NT2/D1 (cell line): Measurements from ENCODE around the gene SNAP47.
A peak's percentile ranks its signal among the peaks of the same experiment; 100 is the strongest.

Experiments used
- DNase-seq: peaks from one replicate; pipeline ENCODE4 v3.0.0-alpha.2; 2011; ENCODE audit warnings: low read depth, low spot score
- H3K27me3 ChIP-seq: 2 replicates; pipeline ENCODE4 v1.6.0; 2011; ENCODE audit warnings: mild to moderate bottlenecking; ENCODE audit not compliant: insufficient read length, insufficient read depth
- H3K36me3 ChIP-seq: 2 replicates; pipeline ENCODE4 v1.6.1; 2011; ENCODE audit warnings: mild to moderate bottlenecking, low read length, mixed read lengths; ENCODE audit not compliant: insufficient read depth, insufficient read length
- H3K4me1 ChIP-seq: 2 replicates; pipeline ENCODE4 v1.5.1; 2011; ENCODE audit not compliant: insufficient read depth, insufficient read length
- H3K4me3 ChIP-seq: 2 replicates; pipeline ENCODE4 v1.5.1; 2011; ENCODE audit warnings: low read depth; ENCODE audit not compliant: insufficient read length
- H3K9ac ChIP-seq: 2 replicates; pipeline ENCODE4 v1.6.0; 2011; ENCODE audit warnings: low read depth; ENCODE audit not compliant: insufficient read length
- H3K9me3 ChIP-seq: 2 replicates; pipeline ENCODE4 v1.5.1; 2011; ENCODE audit warnings: mild to moderate bottlenecking, low read length; ENCODE audit not compliant: insufficient read depth
- SUZ12 ChIP-seq: IDR thresholded peaks from 2 replicates; pipeline ENCODE4 v1.6.1; 2011; ENCODE audit not compliant: insufficient read length, insufficient read depth; ENCODE audit errors: extremely low read depth
- YY1 ChIP-seq: IDR thresholded peaks from 2 replicates; pipeline ENCODE4 v1.6.1; 2011; ENCODE audit not compliant: insufficient read length, insufficient read depth
- ZNF274 ChIP-seq: IDR thresholded peaks from 2 replicates; pipeline ENCODE4 v1.6.1; 2011; ENCODE audit warnings: mild to moderate bottlenecking, low read depth, low read length

SNAP47 gene

GRCh38 chr1:227728892-227729143 is 6.4 kb upstream of the SNAP47 start:
- Histone ChIP-seq H3K4me1 (peaks cover 24% of the 10 kb centered on the region), H3K9ac (peak overlapping the region; percentile 78), H3K4me3 (peak overlapping the region; percentile 73), H3K36me3 (peaks cover 34% of the 10 kb centered on the region), H3K27me3 (no peaks in the 10 kb centered on the region), H3K9me3 (peaks cover 11% of the 10 kb centered on the region)
- no peak for TF ChIP-seq SUZ12
- TF ChIP-seq ZNF274: no peak
- no peak for TF ChIP-seq YY1
- DNase-seq: no peak

- peaks cover 25% of the 10 kb centered on the region for H3K4me1 ChIP-seq
- no peak for DNase-seq
- peak overlapping the region; percentile 78 for H3K9ac ChIP-seq
- H3K27me3 ChIP-seq: no peaks in the 10 kb centered on the region
- H3K36me3 ChIP-seq: peaks cover 35% of the 10 kb centered on the region
- peaks cover 6% of the 10 kb centered on the region for H3K9me3 ChIP-seq
- peak overlapping the region; percentile 73 for H3K4me3 ChIP-seq
- TF ChIP-seq YY1: no peak
- no peak for TF ChIP-seq ZNF274
Measured at GRCh38 chr1:227729144-227729880, 5.9 kb upstream of the SNAP47 start.

- no peaks in the 10 kb centered on the region for H3K27me3 ChIP-seq
- DNase-seq: peak; percentile 75
- H3K4me3 ChIP-seq: no peak overlapping the region
- peaks cover 35% of the 10 kb centered on the region for H3K36me3 ChIP-seq
- H3K9me3 ChIP-seq: no peaks in the 10 kb centered on the region
- H3K4me1 ChIP-seq: peaks cover 25% of the 10 kb centered on the region
- TF ChIP-seq ZNF274: no peak
- TF ChIP-seq YY1: no peak
- TF ChIP-seq SUZ12: no peak
- peak overlapping the region; percentile 46 for H3K9ac ChIP-seq
Measured at GRCh38 chr1:227729881-227730629, 5.2 kb upstream of the SNAP47 start.

- peaks cover 25% of the 10 kb centered on the region for H3K4me1 ChIP-seq
Measured at GRCh38 chr1:227730630-227731151, 4.5 kb upstream of the SNAP47 start.

GRCh38 chr1:227731241-227731677 is 4.0 kb upstream of the SNAP47 start:
- no peaks in the 10 kb centered on the region for H3K9me3 ChIP-seq
- TF ChIP-seq SUZ12 (no peak), ZNF274 (no peak), YY1 (no peak)

More at GRCh38 chr1:227730630-227731151, 4.5 kb upstream of the SNAP47 start:
- H3K27me3 ChIP-seq: no peaks in the 10 kb centered on the region
- H3K36me3 ChIP-seq: peaks cover 35% of the 10 kb centered on the region
- no peaks in the 10 kb centered on the region for H3K9me3 ChIP-seq
- H3K9ac ChIP-seq: peak overlapping the region; percentile 45
- no peak overlapping the region for H3K4me3 ChIP-seq
- TF ChIP-seq ZNF274: no peak
- TF ChIP-seq SUZ12: no peak
- no peak for DNase-seq

GRCh38 chr1:227731696-227732585 is 3.3 kb upstream of the SNAP47 start:
- Histone ChIP-seq H3K36me3 (peaks cover 38% of the 10 kb centered on the region), H3K4me1 (peaks cover 25% of the 10 kb centered on the region), H3K9ac (peak overlapping the region; percentile 24), H3K9me3 (no peaks in the 10 kb centered on the region), H3K4me3 (no peak overlapping the region), H3K27me3 (no peaks in the 10 kb centered on the region)
- no peak for DNase-seq
- TF ChIP-seq ZNF274 (no peak), YY1 (no peak), SUZ12 (no peak)

More at GRCh38 chr1:227731241-227731677, 4.0 kb upstream of the SNAP47 start:
- no peak for DNase-seq
- peaks cover 35% of the 10 kb centered on the region for H3K36me3 ChIP-seq
- peak overlapping the region; percentile 24 for H3K9ac ChIP-seq
- no peaks in the 10 kb centered on the region for H3K27me3 ChIP-seq
- H3K4me1 ChIP-seq: peaks cover 25% of the 10 kb centered on the region
- H3K4me3 ChIP-seq: no peak overlapping the region

GRCh38 chr1:227732586-227733308 is 2.5 kb upstream of the SNAP47 start:
- no peak overlapping the region for H3K4me3 ChIP-seq
- no peaks in the 10 kb centered on the region for H3K27me3 ChIP-seq
- H3K36me3 ChIP-seq: peaks cover 43% of the 10 kb centered on the region
- H3K9ac ChIP-seq: no peak overlapping the region
- no peaks in the 10 kb centered on the region for H3K9me3 ChIP-seq
- peaks cover 25% of the 10 kb centered on the region for H3K4me1 ChIP-seq
- TF ChIP-seq SUZ12 (no peak), YY1 (no peak), ZNF274 (no peak)
- DNase-seq: no peak
